HuH-7.5 (cell line): ENCODE measurements around the gene SELENBP1.

Source experiments
- DNase-seq: peaks from one replicate; pipeline ENCODE4 v3.0.0; 2011; ENCODE audit warnings: low spot score

The SELENBP1 gene

DNA sequence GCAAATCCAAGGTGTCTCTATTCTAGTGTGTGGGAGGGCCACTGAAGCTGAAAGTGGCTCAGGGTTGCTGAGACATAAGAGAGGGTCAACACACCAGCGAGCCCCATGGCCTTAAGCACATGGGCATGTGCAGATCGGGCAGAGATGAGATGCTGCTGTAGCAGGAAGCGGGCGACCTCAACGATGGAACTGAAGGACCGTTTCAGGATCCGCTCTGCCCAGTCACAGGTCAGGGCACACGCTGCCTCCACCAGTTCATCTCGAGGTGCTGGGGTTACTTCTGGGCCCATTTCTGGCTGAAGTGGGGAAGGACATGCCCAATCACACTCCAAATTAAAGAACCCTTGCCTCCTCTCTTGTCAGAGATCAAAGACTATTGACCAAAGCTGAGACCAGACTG is 28.9 kb downstream of the SELENBP1 start:
- no peak for DNase-seq

DNA sequence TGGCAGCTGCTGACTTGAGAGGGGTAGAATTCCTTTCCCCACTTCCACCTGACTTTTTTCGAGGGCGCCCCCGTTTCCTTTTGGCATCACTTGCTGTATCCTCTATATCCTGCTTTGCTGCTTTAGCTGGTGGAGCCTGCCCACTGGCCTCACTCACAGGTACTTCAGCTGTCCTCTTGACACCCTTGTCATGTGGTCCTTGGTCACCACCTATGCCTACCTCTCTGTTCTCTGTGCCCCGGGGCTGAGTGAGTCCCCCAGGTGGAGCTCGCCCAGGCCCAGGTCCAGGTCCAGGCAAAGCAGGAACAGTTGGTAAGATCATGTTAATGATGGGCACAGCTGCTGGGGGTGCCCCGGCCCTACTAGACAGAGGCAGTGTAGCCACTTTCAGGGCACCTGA is 29.9 kb downstream of the SELENBP1 start:
- DNase-seq: no peak

- no peak for DNase-seq
Observed at GRCh38 chr1:151342021-151342420, 30.5 kb downstream of the SELENBP1 start.

GRCh38 chr1:151340870-151341754 is 31.4 kb downstream of the SELENBP1 start:
- peak; percentile 33 for DNase-seq

DNA sequence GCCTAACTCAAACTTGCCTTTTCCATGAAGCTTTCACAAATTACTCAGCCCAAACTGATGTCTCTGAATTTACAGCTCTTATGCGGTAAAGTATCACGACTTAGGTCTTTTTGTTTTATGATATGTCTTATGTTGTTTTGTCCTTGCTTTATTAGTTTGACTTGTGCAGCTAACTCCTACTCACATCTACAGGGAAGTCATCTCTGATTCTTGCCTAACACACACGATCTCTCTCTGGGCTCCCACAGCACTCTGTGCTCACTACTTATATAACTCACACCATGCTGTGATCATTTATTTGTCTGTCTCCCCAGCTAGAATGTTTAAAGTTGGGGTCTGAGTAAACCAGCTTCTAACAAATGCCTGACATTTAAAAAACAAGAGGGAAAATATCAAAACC is 35.9 kb downstream of the SELENBP1 start:
- DNase-seq: no peak

DNA sequence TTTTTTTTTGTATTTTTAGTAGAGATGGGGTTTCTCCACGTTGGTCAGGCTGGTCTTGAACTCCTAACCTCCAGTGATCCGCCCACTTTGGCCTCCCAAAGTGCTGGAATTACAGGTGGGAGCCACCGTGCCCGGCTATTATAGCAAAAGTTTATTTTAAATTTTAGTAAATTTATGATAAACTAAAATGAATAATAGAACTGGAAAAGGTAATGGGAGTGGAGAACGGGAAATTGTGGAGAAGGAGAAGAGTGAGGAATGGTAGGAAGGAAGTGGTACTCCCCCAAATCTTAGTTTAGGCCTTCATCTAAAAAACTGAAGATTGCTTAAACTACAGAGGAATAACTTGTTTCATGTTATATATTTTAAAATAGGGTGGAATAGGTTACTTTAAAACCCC is 37.7 kb downstream of the SELENBP1 start:
- no peak for DNase-seq

DNA sequence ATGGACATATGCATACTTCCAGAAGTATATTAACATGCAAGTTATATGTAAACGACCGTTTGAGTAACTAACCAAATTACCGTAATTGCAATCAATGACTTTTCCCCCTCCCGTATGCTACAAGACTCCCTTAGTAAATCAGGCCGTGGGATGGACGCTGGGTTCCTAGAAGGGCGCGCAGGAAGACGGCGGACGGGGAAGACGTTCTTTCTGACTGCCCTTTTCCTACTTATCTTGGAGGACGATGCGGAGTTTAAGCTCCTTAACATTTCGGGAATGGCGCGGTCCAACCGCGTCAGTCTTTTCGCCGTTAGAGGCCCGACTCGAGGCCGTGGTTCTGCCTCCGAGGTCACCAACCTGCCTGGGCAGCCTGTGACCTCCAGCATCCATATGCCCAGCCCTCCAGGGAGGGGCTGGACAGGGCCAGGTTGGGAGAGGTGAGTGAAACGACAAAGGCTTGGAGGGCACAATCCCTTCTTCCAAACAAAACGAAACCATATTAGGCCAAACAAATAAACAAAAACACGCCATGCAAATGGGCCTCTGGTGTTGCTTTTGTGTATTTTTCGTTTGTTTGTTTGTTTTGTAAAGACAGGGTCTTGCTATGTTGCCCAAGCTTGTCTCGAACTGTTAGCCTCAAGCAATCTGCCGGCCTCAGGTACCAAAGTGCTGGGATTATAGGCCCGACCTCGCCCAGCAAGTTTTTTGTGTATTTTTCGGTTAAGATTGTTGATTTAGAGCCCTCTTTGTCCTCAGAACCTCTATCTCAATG is 44.4 kb downstream of the SELENBP1 start:
- DNase-seq: peak; percentile 51

DNA sequence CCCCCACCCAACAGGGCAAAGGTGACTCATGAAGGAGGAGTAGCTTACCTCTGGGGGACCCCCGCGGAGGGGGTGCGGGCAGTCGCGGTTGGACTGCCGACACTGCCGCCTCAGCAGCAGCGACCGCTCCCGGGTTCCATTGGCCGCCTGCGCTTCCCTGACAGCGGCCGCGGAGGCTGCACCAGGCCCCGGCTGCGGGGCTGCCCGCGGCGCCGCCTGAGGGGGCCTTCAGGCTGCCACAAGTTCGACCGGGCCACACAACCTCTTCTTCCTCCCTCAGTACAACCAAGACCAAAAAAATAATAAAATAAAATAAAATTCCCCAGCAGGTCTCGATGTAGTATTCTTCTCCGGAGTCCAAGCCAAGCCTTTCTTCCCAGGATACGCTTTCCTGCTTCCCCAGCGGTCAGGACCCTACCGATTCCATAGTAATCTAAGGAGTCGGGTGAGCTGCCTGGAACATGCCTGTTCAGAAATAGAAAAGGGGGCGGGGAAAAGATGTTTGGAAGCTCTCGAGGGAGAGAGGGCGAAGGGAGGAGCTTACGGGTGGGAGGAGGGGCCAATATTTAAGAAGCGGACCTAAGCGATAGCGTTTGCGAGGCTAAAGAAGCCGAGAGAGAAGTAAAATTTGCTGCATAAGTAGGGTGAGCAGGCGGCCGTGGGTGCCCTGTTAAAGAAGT is 45.1 kb downstream of the SELENBP1 start, which contains the start of gene PI4KB:
Gene PI4KB, minus strand, starts transcription at position 194 of the 680 bp plus-strand sequence. CDS start 10,935 bp downstream, outside the sequence.
- peak; percentile 92 for DNase-seq

- peak; percentile 48 for DNase-seq
Observed at GRCh38 chr1:151326619-151327222, 45.8 kb downstream of the SELENBP1 start.

DNA sequence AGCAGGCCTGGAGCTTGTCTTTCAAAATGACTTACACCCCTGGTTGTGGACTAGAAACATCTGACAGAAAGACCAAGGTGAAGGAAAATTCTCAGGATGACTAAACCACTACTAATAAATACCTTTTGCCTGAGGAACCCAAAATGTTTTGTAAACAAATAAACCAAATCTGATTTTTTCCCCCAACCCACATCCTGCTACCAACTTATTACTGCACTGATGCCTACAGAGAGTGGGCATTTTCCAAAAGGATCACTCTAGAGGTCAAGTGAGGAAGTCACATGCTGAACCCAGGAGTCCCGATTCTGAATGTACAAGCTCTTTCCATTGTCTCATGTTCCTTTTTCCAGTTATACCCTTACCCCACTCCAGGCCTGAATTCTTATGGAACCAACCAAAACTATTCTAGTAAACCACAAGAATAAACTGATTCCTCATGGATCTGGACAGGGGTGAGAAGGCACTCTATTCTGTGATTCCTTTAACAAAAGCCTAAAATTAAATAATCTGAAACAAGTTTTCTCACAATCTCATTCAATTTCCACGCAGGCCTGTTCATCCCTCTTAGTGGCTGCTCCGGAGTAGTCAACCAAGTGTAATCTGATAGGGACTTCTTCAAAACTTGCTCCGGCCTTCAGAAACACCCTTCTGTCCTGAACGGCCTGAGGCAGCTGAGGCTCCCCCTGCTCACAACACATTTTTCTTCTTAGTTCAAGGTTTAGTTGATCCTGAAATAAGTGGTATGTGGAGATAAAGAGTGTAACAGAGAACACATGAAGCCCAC is 46.7 kb downstream of the SELENBP1 start:
- no peak for DNase-seq

- DNase-seq: no peak
Observed at GRCh38 chr1:151325231-151325630, 47.3 kb downstream of the SELENBP1 start.

DNA sequence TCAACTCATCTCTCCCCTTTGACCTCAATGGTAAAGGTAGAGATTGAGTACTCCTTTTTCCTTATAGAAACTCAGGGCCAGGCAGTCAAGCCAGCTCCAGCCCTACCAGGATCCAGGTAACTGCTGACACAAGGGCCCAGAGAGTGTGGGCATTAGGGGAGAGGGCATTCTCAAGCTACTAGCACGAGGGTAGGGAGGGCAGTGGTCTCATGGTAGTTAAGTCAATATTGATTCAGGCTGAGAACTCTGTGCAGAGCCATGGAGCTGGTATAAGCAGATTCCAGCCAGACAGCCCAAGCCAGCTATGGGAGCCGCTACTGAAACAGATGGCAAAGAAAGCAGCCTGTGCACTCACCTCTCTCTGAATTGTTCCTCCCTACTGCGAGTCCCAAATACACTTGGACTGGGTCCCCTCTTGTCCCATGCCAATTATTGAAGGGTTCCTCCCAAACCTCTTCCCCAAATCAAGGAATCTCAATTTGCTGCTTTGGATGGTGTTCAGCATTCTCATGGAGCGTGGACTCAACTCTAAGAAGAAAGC is 48.0 kb downstream of the SELENBP1 start:
- DNase-seq: no peak

DNA sequence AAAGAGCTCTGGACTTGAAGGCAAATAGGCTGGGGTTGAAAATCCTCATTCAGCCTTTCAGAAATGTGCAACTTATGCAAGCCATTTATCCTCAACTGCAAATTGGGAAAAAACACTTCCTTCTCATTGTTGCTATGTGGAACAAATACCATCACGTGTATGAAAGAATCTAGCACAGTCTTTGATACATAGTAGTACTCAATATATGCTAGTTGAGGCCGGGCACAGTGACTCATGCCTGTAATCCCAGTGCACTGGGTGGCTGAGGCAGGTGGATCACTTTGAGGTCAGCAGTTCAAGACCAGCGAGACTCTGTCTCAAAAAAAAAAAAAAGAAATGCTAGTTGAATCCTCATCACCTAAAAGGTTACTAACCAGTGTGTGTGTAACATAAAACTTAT is 53.5 kb downstream of the SELENBP1 start:
- no peak for DNase-seq

DNA sequence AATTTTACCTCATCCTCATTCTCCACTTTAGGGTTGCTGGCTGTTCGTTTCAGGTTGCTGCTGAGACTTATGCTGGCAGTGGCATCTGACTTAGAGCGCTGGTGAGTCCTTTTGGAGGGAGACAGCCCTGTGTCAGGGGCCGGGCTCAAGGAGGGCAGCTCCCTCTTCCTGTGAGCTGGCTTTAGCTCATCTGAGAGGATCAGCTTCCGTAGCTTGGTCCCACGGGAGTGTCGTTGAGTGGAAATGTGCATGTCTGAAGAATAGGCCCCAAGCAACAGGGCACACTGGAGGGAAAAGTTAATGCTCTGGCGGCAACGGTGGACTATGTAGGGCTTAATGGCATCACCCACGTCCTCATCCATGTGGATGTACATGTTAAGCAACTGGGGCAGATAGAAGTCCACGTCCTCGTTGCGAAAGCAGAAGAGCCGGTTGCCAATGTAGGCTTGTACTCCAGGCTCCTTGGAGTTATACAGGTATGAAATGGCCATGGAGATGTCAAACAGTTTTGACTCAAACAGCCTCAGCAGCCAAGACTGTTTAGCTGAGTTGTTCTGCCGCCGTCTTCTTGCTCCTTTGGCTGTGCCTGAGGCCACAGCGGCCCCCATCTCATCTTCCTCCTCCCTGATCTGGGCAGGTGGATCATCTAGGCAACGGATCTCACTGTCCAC is 56.8 kb downstream of the SELENBP1 start:
- DNase-seq: no peak
